ENCODE measurements around the gene BMP7.

DNA sequence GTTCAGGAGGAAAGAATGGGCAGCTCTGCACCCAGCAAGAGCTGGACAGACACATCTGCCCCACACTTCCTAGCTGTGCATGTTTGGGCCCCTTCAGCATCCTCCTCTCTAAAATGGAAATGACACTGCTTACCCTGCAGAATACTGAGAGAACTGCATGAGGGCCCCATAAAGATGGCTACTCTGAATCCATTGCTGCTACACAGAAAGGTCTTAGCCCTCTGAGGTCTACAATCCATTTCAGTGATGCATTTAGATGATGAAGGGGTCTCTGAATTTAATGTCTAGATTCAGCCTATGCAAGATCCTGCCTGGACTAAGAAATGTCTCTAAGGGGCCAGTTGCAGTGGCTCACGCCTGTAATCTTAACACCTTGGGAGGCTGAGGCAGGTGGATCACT is 11.3 kb downstream of the BMP7 start:
- TF ChIP-seq NR3C1 (CRISPR knock-in tag; IDR thresholded peaks at IDR 0.05) (no peak), TRIM28 (IDR thresholded peaks at IDR 0.05) (no peak), CBX5 (IDR thresholded peaks at IDR 0.05; ENCODE audit: borderline replicate concordance, low read depth) (no peak), POLR2A (conservative IDR thresholded peaks at IDR 0.05) (no peak), RBM22 (IDR thresholded peaks at IDR 0.05; ENCODE audit: low read depth, low read length, poor library complexity, severe bottlenecking) (no peak), SREBF2 (CRISPR knock-in tag; IDR thresholded peaks at IDR 0.05) (no peak)
- TF ChIP-seq, protein P1, sequence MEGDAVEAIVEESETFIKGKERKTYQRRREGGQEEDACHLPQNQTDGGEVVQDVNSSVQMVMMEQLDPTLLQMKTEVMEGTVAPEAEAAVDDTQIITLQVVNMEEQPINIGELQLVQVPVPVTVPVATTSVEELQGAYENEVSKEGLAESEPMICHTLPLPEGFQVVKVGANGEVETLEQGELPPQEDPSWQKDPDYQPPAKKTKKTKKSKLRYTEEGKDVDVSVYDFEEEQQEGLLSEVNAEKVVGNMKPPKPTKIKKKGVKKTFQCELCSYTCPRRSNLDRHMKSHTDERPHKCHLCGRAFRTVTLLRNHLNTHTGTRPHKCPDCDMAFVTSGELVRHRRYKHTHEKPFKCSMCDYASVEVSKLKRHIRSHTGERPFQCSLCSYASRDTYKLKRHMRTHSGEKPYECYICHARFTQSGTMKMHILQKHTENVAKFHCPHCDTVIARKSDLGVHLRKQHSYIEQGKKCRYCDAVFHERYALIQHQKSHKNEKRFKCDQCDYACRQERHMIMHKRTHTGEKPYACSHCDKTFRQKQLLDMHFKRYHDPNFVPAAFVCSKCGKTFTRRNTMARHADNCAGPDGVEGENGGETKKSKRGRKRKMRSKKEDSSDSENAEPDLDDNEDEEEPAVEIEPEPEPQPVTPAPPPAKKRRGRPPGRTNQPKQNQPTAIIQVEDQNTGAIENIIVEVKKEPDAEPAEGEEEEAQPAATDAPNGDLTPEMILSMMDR (IDR thresholded peaks at IDR 0.05 in 2 of 3, conservative IDR thresholded peaks at IDR 0.05 in 1 of 3; ENCODE audit: insufficient read depth in 2 of 3, low read depth in 1 of 3, low read length in 3 of 3): no peak

Data from K562 (cell line).